Measurements from ENCODE around the gene PLEKHA4. TPM values are rescaled to one million over a fixed set of nuclear protein-coding genes. Genes with fewer than 3 reads are reported as not detected.
"Not testable (repeated sequence)": the region's sequence is repeated elsewhere in the genome, so short reads cannot be mapped to it uniquely, and the experiment has no call there.

PLEKHA4 gene
- total and polyA plus RNA-seq, 12 donors, result 18.5 to 70.6 (median 28.0) TPM

- Histone ChIP-seq H3K4me3 (no peak overlapping the region), H3K27me3 (no peaks in the 10 kb centered on the region), H3K36me3 (peaks cover 0 to 49% (median 25%) of the 10 kb centered on the region in 9 donors), H3K27ac (peak overlapping the region; percentile 35 to 100 (median 100)), H3K9me3 (peaks cover 0 to 3% (median 0%) of the 10 kb centered on the region in 11 donors), H3K4me1 (peaks cover 4 to 66% (median 55%) of the 10 kb centered on the region in 9 donors)
- no peak for DNase-seq
- 84 to 85% methylated on average over 13 of the region's 13 CpGs for WGBS, 2 donors
- TF ChIP-seq, protein P1, sequence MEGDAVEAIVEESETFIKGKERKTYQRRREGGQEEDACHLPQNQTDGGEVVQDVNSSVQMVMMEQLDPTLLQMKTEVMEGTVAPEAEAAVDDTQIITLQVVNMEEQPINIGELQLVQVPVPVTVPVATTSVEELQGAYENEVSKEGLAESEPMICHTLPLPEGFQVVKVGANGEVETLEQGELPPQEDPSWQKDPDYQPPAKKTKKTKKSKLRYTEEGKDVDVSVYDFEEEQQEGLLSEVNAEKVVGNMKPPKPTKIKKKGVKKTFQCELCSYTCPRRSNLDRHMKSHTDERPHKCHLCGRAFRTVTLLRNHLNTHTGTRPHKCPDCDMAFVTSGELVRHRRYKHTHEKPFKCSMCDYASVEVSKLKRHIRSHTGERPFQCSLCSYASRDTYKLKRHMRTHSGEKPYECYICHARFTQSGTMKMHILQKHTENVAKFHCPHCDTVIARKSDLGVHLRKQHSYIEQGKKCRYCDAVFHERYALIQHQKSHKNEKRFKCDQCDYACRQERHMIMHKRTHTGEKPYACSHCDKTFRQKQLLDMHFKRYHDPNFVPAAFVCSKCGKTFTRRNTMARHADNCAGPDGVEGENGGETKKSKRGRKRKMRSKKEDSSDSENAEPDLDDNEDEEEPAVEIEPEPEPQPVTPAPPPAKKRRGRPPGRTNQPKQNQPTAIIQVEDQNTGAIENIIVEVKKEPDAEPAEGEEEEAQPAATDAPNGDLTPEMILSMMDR (IDR thresholded peaks at IDR 0.05), result no peak
- intact Hi-C loops (cut with DNase I), result loop anchor here in 3 of 10 donors (2.0 to 10.0 kb wide), 3 partner anchors 16 to 88 kb away; partner anchors contain the start of gene FTL (in 3 of the 3)
- ATAC-seq, result no peak
Observed at GRCh38 chr19:48879025-48879637, 10.7 kb upstream of the PLEKHA4 start.

- peaks cover 0 to 56% (median 33%) of the 10 kb centered on the region in 9 donors for H3K36me3 ChIP-seq
- intact Hi-C loops (cut with DNase I), result loop anchor here in 3 of 10 donors (2.0 to 10.0 kb wide), 3 partner anchors 16 to 89 kb away; partner anchors contain the start of gene FTL (in 3 of the 3)
- WGBS, 2 donors, result 45 to 53% methylated on average over 11 of the region's 11 CpGs
- TF ChIP-seq, protein P1 (IDR thresholded peaks at IDR 0.05), result no peak
- peaks cover 0 to 3% (median 0%) of the 10 kb centered on the region in 11 donors for H3K9me3 ChIP-seq
- peak overlapping the region; percentile 35 to 100 (median 100) for H3K27ac ChIP-seq
- peaks cover 4 to 73% (median 62%) of the 10 kb centered on the region in 9 donors for H3K4me1 ChIP-seq
- peak; percentile 13 to 67 (median 59) for ATAC-seq
- peak in 1 of 2 donors; percentile 75 for DNase-seq
- no peak overlapping the region for H3K4me3 ChIP-seq
- no peaks in the 10 kb centered on the region for H3K27me3 ChIP-seq
Observed at GRCh38 chr19:48878196-48879024, 10.0 kb upstream of the PLEKHA4 start.

DNA sequence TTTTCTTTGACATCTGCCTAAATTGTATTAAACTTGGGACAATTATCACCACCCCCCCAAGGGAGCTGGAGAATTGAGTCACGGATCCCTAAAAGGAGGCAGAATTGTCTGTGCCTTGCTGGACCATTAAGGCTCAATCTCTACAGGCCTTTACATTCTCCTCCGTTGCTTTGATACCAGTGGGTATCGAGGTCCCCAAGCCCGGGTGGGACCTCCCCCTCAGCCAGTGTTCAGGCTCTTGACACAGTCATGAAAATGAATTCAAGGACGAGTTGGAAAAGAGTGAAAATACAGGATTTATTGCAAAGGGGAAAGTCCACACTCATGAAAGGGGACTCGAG lies 9.4 kb upstream of the PLEKHA4 start:
- Histone ChIP-seq H3K4me1 (peaks cover 4 to 76% (median 65%) of the 10 kb centered on the region in 9 donors), H3K36me3 (peaks cover 0 to 60% (median 36%) of the 10 kb centered on the region in 9 donors), H3K9me3 (peaks cover 0 to 3% (median 0%) of the 10 kb centered on the region in 11 donors), H3K27me3 (no peaks in the 10 kb centered on the region), H3K27ac (peak overlapping the region in 9 of 10 donors; percentile 53 to 100 (median 100)), H3K4me3 (no peak overlapping the region)
- DNase-seq (no peak), ATAC-seq (no peak)
- TF ChIP-seq, protein P1 (IDR thresholded peaks at IDR 0.05), result no peak
- 86 to 88% methylated on average over 6 of the region's 6 CpGs for WGBS, 2 donors
- intact Hi-C loops (cut with DNase I), result loop anchor here in 3 of 10 donors (2.0 to 10.0 kb wide), 3 partner anchors 17 to 89 kb away; partner anchors contain the start of gene FTL (in 3 of the 3)

DNA sequence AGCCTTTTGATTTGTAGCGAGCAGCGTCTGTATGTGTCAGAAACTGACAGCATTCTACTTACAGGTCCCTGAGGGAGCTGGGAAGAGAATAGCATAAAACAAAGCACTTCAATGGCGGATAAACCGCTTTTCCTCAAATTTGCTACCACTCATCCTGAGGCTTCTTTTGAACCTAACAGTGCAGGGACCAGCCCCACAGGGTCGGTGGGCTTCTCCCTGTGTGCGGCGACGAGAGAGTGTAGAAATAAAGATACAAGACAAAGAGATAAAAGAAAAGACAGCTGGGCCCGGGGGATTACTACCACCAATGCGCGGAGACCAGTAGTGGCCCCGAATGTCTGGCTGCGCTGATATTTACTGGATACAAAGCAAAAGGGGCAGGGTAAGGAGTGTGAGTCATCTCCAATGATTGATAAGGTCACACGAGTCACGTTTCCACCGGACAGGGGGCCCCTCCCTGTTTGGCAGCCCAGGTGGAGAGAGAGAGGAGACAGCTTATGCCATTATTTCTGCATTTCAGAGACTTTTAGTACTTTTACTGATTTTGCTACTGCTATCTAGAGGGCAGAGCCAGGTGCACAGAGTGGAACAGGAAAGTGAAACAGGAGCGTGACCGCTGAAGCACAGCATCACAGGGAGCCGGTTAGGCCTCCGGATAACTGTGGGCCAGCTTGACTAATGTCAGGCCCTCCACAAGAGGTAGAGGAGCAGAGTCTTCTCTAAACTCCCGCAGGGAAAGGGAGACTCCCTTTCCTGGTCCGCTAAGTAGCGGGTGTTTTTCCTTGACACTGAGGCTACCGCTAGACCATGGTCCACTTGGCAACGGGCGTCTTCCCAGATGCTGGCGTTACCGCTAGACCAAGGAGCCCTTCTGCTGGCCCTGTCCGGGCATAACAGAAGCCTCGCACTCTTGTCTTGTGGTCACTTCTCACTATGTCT lies 7.9 kb upstream of the PLEKHA4 start:
- not testable (repeated sequence) for H3K27me3 ChIP-seq, H3K9me3 ChIP-seq, ATAC-seq, DNase-seq
- 48 to 51% methylated on average over 30 of the region's 30 CpGs for WGBS, 2 donors
- peaks cover 4 to 76% (median 65%) of the 10 kb centered on the region in 9 donors for H3K4me1 ChIP-seq
- intact Hi-C loops (cut with DNase I), result loop anchor here in 3 of 10 donors (5.0 to 10.0 kb wide), 2 partner anchors 88 to 91 kb away; partner anchors contain the start of gene FTL (in 3 of the 3)
- peaks cover 0 to 60% (median 36%) of the 10 kb centered on the region in 9 donors for H3K36me3 ChIP-seq
- peak overlapping the region in 9 of 10 donors; percentile 69 to 100 (median 96) for H3K4me3 ChIP-seq
- peak overlapping the region; percentile 96 to 100 (median 100) for H3K27ac ChIP-seq
